ENCODE results near the gene FGFRL1. TPM values are rescaled to one million over a fixed set of nuclear protein-coding genes. Genes with fewer than 3 reads are reported as not detected.

Gene FGFRL1
- total RNA-seq, 1 donor = 8.6 TPM

- peak; percentile 16 for DNase-seq (ENCODE audit: low read depth)
- TF ChIP-seq CTCF (IDR thresholded peaks at IDR 0.05; ENCODE audit: insufficient read depth, low read depth, low read length) = no peak
- H3K4me3 ChIP-seq (ENCODE audit: low read depth, low read length) = peak overlapping the region; percentile 18
Measured at GRCh38 chr4:1047106-1047975, 35.9 kb downstream of the FGFRL1 start.

GRCh38 chr4:1047976-1048772 lies 36.7 kb downstream of the FGFRL1 start:
- DNase-seq (ENCODE audit: low read depth) = no peak
- TF ChIP-seq CTCF (IDR thresholded peaks at IDR 0.05; ENCODE audit: insufficient read depth, low read depth, low read length) = no peak

DNA sequence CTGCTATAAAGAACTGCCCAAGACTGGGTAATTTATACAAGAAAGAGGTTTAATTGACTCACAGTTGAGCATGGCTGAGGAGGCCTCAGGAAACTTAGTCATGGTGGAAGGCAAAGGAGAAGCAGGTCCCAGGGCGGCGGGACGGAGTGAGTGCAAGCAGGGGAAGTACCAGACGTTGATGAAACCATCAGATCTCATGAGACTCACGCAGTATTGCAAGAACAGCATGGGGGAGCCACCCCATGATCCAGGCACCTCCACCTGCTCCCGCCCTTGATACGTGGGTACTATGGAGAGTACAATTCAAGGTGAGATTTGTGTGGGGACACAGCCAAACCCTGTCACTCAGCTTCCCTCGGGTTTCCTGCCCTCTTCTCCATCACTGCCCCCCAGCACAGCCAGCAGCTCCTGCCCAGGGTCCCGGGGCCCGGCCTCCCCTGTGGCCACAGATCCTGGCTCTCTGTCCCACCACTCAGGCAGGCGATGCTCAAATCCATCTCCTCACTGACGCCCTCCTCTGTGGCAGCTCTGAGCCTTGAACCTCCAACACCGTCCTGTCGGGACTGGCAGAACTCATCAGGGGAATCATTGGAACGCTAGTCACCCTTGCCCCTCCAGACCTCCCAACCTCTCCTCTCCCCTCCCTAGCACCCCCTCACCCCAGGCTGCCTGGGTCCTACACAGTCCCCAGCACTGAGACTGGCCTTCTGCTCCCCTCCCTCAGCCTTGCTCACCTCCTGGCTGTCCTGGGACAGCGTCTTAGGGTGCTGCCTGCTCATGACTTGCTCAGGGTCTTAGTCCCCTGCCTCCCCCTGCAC lies 37.6 kb downstream of the FGFRL1 start:
- no peak overlapping the region for H3K4me3 ChIP-seq (ENCODE audit: low read depth, low read length)
- no peak for TF ChIP-seq CTCF (IDR thresholded peaks at IDR 0.05; ENCODE audit: insufficient read depth, low read depth, low read length)
- DNase-seq (ENCODE audit: low read depth) = no peak

More at GRCh38 chr4:1047976-1048772, 36.7 kb downstream of the FGFRL1 start:
- H3K4me3 ChIP-seq (ENCODE audit: low read depth, low read length) = no peak overlapping the region

GRCh38 chr4:1049591-1049905 lies 38.1 kb downstream of the FGFRL1 start:
- no peak for TF ChIP-seq CTCF (IDR thresholded peaks at IDR 0.05; ENCODE audit: insufficient read depth, low read depth, low read length)
- no peak for DNase-seq (ENCODE audit: low read depth)
- H3K4me3 ChIP-seq (ENCODE audit: low read depth, low read length) = no peak overlapping the region

DNA sequence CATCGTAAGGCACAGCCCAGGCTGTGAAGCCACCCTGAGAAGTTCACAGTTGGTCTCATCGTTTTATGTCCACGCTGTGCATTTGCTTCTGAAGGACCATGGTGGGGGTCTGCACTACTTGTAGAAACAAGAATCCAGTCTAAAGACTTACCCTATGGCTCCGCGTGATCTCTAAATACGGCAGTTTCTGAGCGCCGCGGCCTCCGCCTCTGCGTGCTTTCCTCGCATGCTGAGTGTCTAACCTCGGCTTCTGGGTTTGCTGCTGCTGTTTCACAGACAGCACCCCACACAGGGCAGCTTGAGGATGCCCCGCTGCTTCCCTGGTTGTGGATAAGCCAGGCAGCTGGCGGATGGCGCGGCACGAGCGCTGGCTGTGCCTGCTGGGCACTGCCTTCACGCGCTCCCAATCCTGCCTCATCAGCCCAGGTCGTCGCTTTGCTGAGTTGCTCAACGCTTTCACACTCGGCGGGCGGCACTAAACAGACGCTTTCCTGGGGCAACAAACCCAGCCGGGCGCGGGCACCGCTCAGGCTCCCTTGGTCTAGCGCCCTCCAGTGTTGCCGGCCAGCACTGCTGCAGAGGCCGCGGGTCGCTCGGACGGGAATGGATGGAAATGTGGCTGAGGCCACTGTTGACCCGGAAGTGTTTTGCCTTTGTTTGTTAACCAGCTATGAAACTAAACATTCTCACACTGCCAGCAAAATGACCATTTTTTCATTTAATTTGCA lies 39.2 kb downstream of the FGFRL1 start:
- H3K4me3 ChIP-seq (ENCODE audit: low read depth, low read length) = no peak overlapping the region
- DNase-seq (ENCODE audit: low read depth) = peak; percentile 17

More for the DNA sequence above, 39.2 kb downstream of the FGFRL1 start:
- peak; percentile 39 for TF ChIP-seq CTCF (IDR thresholded peaks at IDR 0.05; ENCODE audit: insufficient read depth, low read depth, low read length)
